Measurements from ENCODE around the gene TMEM256. TPM values are rescaled to one million over a fixed set of nuclear protein-coding genes. Genes with fewer than 3 reads are reported as not detected.

The TMEM256 gene
- total RNA-seq, 2 donors from 2014 or later: 40.1 to 51.1 TPM

DNA sequence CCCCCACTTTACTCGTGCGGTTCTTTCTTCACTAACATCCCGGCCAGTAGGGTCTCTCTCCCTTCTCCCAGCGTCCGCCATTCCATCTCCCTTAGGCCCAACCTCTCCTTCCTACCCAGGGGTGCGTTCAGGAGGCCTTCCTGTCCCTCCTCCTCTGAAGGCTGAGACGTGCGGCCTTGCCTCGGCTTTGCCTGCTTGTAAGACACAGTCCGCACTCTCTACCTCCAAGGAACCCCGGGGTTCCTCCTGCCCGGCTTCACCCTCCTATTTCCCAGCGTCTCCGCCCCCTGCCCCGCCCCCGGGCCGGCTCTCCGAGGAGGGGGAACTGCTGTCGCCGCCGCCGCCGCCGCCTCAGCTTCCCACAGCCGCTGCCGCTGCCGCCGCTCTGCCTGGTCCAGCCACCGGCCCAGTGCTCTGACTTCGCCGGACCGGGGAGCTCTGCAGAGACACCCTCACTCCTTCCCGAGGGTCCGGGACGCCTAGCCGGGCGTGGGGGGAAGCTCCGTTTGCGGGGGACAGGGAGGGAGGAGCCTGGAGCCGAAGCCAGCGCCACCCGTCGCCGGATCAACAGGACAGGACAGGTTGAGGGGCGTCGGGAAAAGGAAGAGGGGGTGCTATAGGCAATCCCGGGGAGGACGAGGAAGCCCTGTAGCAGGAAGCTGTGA, 34.2 kb upstream of the TMEM256 start:
- Mint-ChIP-seq H3K4me1 (ENCODE audit: low read depth in 2 of 2) (peaks cover 34 to 36% of the 10 kb centered on the region in 2 donors), H3K4me3 (peak overlapping the region; percentile 80), H3K27me3 (peaks cover 20 to 22% of the 10 kb centered on the region in 2 donors), H3K36me3 (no peaks in the 10 kb centered on the region), H3K27ac (peak overlapping the region in 1 of 2 donors; percentile 39), H3K9me3 (no peaks in the 10 kb centered on the region)
- no peak for DNase-seq (ENCODE audit: low spot score)
- no peak for ATAC-seq

DNA sequence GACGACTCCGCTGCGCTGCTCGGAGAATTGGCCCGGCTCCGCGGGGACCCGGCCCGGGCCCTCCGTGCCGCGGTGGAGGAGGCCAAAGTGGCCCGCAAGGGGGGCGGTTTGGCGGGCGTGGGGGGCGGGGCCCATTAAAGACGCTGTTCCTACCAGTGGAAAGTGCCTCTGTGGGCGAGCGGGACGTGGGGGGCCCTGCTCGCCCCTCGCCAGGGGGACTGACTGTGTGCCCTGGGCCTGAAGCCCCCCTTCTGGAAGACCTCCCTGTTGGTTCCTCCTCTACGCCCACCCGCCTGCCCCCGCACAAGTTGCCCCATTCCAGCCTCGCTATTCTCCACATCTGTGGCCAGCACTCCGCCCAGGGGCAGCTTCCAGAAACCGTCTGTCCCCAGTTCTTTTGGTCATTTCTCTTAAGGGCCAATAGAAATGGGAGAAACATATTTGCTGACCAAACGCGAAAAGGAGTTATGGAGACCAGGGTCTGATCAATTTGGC, 33.5 kb upstream of the TMEM256 start:
- Mint-ChIP-seq H3K36me3 (no peaks in the 10 kb centered on the region), H3K4me1 (ENCODE audit: low read depth in 2 of 2) (peaks cover 33 to 36% of the 10 kb centered on the region in 2 donors), H3K27ac (peak overlapping the region in 1 of 2 donors; percentile 18), H3K27me3 (peaks cover 18 to 20% of the 10 kb centered on the region in 2 donors), H3K4me3 (peak overlapping the region; percentile 80), H3K9me3 (no peaks in the 10 kb centered on the region)
- ATAC-seq (no peak), DNase-seq (ENCODE audit: low spot score) (no peak)

DNA sequence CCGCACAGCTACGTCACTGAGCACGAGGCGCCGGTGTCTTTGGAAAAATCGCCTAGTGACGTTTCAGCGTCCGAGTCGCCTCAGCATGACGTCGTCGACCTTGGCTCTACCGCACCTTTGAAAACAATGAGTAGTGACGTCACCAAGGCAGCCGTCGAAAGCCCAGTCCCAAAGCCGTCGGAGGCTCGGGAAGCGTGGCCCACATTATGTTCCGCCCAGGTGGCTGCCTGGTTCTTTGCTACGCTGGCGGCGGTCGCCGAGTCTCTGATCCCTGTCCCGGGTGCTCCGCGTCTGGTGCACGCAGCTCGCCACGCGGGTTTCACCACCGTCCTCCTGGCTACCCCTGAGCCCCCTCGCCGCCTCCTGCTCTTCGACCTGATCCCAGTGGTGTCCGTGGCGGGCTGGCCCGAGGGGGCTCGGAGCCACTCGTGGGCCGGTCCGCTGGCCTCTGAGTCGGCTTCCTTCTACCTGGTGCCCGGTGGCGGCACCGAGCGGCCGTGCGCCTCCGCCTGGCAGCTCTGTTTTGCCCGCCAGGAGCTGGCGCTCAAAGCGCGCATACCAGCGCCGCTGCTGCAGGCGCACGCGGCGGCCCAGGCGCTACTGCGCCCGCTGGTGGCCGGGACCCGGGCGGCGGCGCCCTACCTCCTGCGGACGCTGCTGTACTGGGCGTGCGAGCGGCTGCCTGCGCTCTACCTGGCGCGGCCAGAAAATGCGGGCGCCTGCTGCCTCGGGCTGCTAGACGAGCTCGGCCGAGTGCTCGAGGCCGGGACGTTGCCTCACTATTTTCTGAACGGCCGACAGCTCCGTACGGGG, 32.9 kb upstream of the TMEM256 start:
- Mint-ChIP-seq H3K27ac (peak overlapping the region in 1 of 2 donors; percentile 86), H3K4me1 (ENCODE audit: low read depth in 2 of 2) (peaks cover 32 to 36% of the 10 kb centered on the region in 2 donors)

DNA sequence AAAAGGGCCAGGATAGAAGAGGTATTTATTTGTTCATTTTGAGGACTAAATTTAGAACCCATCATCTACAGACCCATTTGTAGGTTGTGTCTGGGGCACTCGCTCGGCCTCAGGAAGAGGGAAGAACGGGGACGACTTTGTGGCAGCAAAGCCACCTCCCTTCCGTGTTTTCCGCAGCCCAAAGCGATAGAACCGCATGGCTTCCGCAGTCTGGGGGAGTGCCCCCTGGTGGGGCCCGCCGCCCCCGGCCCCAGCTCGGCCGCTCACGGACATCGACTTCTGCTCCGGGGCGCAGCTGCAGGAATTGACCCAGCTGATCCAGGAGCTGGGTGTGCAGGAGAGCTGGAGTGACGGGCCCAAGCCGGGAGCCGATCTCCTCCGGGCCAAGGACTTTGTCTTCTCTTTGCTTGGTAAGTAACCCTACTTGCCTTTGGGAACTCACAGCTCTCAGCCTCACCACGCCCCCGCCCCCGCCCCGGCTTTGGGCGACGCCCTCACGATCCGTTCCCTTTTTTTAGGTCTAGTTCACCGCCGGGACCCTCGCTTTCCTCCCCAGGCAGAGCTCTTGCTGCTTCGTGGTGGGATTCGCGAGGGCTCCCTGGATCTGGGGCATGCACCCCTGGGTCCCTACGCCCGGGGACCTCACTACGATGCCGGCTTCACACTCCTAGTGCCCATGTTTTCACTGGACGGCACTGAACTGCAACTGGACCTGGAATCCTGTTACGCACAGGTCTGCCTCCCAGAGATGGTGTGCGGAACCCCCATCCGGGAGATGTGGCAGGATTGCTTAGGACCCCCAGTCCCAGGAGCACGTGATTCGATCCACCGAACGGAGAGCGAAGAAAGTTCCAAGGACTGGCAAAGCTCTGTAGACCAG, 32.0 kb upstream of the TMEM256 start:
- Mint-ChIP-seq H3K27ac (peak overlapping the region; percentile 86 to 88), H3K4me3 (peak overlapping the region; percentile 94), H3K27me3 (peaks cover 11 to 13% of the 10 kb centered on the region in 2 donors), H3K9me3 (no peaks in the 10 kb centered on the region), H3K36me3 (no peaks in the 10 kb centered on the region), H3K4me1 (ENCODE audit: low read depth in 2 of 2) (peaks cover 32 to 36% of the 10 kb centered on the region in 2 donors)
- DNase-seq (ENCODE audit: low spot score): no peak
- peak; percentile 48 to 59 for ATAC-seq

More for the DNA sequence above, 32.9 kb upstream of the TMEM256 start:
- peak; percentile 82 to 83 for ATAC-seq
- peak; percentile 86 for DNase-seq (ENCODE audit: low spot score)
- Mint-ChIP-seq H3K9me3 (no peaks in the 10 kb centered on the region), H3K27me3 (peaks cover 13% of the 10 kb centered on the region in 2 donors), H3K36me3 (no peaks in the 10 kb centered on the region), H3K4me3 (peak overlapping the region; percentile 94)

DNA sequence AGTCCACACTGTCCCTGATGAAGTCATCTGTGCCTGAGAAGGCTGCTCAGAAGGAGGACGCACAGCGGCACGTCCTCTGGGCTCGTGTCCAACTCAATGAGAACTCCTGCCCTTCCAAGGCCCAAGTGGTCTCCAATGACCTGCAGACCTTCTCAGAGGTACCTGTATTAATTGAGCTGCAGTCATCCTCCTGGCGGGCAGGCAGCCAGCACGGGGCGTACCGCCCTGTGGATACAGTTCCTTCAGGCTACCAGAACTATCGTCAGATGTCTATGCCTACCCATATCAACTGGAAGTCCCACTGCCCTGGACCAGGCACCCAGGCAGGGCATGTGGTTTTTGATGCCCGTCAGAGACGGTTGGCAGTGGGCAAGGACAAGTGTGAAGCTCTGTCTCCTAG, 28.4 kb upstream of the TMEM256 start:
- H3K36me3 Mint-ChIP-seq: no peaks in the 10 kb centered on the region
- ATAC-seq (no peak), DNase-seq (ENCODE audit: low spot score) (no peak)
- H3K4me3 Mint-ChIP-seq: no peak overlapping the region
- H3K27me3 Mint-ChIP-seq: no peaks in the 10 kb centered on the region
- H3K9me3 Mint-ChIP-seq: no peaks in the 10 kb centered on the region
- H3K27ac Mint-ChIP-seq: no peak overlapping the region
- H3K4me1 Mint-ChIP-seq (ENCODE audit: low read depth in 2 of 2): peaks cover 10 to 15% of the 10 kb centered on the region in 2 donors

DNA sequence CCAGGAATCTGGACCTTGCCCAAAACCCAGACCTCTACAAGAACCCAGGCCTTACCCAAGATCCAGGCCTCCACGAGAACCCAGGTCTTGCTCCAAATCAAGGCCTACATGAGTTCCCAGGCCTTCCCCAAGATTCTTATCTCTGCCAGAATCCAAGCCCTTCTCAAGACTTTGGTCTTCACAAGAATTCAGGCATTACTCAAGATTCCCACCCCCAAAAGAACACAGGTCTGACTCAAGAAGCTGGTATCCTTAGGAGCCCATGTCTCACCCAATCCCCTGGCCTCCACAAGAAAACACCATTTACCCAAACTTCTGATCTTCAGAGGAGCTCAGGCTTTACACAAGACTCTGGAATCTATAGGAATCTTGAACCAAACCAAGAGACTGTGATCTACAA, 27.3 kb upstream of the TMEM256 start:
- no peak for DNase-seq (ENCODE audit: low spot score)
- Mint-ChIP-seq H3K36me3 (no peaks in the 10 kb centered on the region), H3K4me3 (no peak overlapping the region), H3K4me1 (ENCODE audit: low read depth in 2 of 2) (peaks cover 8 to 9% of the 10 kb centered on the region in 2 donors), H3K27ac (no peak overlapping the region), H3K27me3 (no peaks in the 10 kb centered on the region), H3K9me3 (no peaks in the 10 kb centered on the region)
- no peak for ATAC-seq

DNA sequence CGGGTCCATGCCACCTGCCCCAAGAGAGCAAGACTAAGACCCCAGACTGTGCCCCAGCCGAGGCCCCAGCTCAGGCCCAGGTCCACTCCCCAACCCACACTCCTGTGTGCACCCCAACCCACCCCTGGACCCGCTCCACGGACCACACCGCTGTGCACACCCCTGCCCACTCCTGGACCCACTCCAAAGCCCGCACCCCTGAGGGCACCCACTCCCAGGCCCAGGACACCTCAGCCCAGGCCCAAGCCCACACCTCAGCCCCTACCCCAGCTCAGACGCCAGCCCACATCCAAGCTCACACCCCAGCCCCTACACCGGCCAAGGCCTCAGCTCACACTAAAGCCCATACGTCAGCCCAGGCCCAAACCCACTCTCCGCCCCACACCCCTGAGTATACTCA, 25.8 kb upstream of the TMEM256 start:
- Mint-ChIP-seq H3K27me3 (no peaks in the 10 kb centered on the region), H3K4me1 (ENCODE audit: low read depth in 2 of 2) (no peaks in the 10 kb centered on the region), H3K36me3 (no peaks in the 10 kb centered on the region), H3K27ac (no peak overlapping the region), H3K9me3 (no peaks in the 10 kb centered on the region), H3K4me3 (no peak overlapping the region)
- DNase-seq (ENCODE audit: low spot score) (no peak), ATAC-seq (peak; percentile 18 to 49)

DNA sequence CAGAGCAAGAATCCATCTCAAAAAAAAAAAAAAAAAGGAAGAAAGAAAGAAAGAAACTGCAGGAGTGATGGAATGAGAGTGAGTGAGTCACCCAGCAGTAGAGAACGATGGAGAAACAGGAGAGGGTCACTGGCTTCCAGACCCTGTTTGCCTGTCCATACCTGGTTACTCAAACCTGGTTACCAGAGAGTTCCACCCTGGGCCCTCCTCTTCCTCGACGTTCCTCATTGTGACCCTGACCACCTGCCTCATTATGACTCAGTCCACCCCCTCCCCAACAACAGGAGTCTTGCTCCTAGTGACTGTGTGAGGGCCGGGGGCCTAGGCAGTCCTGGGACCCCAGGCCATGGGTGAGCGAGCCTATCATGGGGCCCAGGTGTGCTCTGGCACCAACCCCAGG, 24.7 kb upstream of the TMEM256 start, which contains the start of gene SPEM3:
SPEM3 (plus strand) TSS at position 301 of the 400 bp plus-strand sequence; CDS start at position 347, 46 bp downstream.
- no peaks in the 10 kb centered on the region for H3K4me1 Mint-ChIP-seq (ENCODE audit: low read depth in 2 of 2)
- no peaks in the 10 kb centered on the region for H3K9me3 Mint-ChIP-seq
- H3K27me3 Mint-ChIP-seq: no peaks in the 10 kb centered on the region
- DNase-seq (ENCODE audit: low spot score) (no peak), ATAC-seq (no peak)
- no peaks in the 10 kb centered on the region for H3K36me3 Mint-ChIP-seq
- H3K4me3 Mint-ChIP-seq: no peak within 1 kb of the TSS
- no peak within 1 kb of the TSS for H3K27ac Mint-ChIP-seq

DNA sequence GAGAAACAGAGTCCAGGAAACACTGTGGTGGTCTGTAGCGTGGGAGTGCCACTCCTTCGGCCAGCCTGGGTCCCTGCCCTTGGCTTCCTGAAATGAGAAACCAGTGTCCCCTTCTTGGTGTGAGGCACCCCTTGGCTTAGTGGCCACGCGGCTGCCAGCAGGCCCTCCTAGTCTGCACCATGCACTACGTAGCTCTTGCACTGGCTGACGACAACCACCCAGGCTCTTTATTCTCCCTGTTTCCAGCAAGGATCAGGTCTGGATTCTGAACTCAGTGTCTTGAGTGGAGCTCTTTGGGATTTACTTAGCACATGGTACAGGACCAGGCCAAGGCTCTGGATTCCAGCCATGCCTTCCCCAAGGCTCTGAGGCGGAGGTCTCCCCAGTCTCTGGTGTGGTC, 23.7 kb upstream of the TMEM256 start:
- no peaks in the 10 kb centered on the region for H3K36me3 Mint-ChIP-seq
- no peaks in the 10 kb centered on the region for H3K9me3 Mint-ChIP-seq
- no peak overlapping the region for H3K4me3 Mint-ChIP-seq
- DNase-seq (ENCODE audit: low spot score) (no peak), ATAC-seq (no peak)
- H3K27me3 Mint-ChIP-seq: no peaks in the 10 kb centered on the region
- no peak overlapping the region for H3K27ac Mint-ChIP-seq
- H3K4me1 Mint-ChIP-seq (ENCODE audit: low read depth in 2 of 2): no peaks in the 10 kb centered on the region

DNA sequence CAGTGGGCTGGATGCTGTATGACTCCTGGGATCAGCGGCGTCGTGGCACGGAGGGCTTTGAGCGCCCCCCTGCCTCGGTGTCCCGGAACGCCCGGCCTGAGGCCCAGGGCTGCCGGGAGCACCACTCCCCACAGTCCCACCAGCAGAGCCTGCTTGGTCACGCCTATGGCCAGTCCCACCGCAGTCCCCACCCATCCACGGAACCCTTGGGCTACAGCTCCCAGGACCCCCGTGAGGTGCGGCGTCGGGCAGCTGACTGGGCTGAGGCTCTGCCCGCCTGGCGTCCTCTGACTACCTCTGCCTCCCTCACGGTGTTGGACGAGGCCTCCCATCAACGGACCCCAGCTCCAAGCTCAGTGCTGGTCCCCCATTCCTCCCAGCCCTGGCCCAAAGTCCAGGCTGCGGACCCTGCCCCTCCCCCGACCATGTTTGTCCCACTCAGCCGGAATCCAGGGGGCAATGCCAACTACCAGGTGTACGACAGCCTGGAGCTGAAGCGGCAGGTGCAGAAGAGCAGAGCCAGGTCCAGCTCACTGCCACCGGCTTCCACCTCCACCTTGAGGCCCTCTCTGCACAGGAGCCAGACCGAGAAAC, 23.1 kb upstream of the TMEM256 start:
- Mint-ChIP-seq H3K4me1 (ENCODE audit: low read depth in 2 of 2) (no peaks in the 10 kb centered on the region), H3K4me3 (no peak overlapping the region), H3K9me3 (no peaks in the 10 kb centered on the region), H3K27ac (no peak overlapping the region), H3K27me3 (no peaks in the 10 kb centered on the region), H3K36me3 (no peaks in the 10 kb centered on the region)
- DNase-seq (ENCODE audit: low spot score) (no peak), ATAC-seq (no peak)

DNA sequence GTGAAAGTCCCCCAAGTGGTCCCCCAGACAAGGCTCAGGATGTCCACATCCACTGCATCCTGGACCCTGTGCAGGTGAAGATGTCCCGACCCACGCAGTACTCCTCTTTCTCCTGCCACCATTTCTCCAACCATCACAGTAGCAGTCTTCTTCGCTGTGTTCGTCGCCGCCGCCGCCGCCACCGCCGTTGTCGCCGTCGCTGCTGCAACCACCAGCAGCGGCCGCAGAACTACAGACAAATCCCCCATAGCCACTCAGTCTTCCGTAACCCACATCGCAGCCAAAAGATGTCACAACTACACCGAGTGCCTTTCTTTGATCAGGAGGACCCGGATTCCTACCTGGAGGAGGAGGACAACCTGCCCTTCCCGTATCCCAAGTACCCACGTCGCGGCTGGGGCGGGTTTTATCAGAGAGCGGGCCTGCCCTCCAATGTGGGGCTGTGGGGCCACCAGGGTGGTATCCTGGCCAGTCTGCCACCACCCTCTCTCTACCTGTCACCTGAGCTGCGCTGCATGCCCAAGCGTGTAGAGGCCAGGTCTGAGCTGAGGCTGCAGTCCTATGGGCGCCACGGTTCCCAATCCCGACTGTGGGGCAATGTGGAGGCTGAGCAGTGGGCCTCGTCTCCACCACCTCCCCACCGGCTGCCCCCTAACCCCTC, 22.4 kb upstream of the TMEM256 start:
- no peaks in the 10 kb centered on the region for H3K4me1 Mint-ChIP-seq (ENCODE audit: low read depth in 2 of 2)
- H3K27me3 Mint-ChIP-seq: no peaks in the 10 kb centered on the region
- DNase-seq (ENCODE audit: low spot score): no peak
- no peak overlapping the region for H3K4me3 Mint-ChIP-seq
- no peak overlapping the region for H3K27ac Mint-ChIP-seq
- H3K36me3 Mint-ChIP-seq: no peaks in the 10 kb centered on the region
- H3K9me3 Mint-ChIP-seq: no peaks in the 10 kb centered on the region
- no peak for ATAC-seq

DNA sequence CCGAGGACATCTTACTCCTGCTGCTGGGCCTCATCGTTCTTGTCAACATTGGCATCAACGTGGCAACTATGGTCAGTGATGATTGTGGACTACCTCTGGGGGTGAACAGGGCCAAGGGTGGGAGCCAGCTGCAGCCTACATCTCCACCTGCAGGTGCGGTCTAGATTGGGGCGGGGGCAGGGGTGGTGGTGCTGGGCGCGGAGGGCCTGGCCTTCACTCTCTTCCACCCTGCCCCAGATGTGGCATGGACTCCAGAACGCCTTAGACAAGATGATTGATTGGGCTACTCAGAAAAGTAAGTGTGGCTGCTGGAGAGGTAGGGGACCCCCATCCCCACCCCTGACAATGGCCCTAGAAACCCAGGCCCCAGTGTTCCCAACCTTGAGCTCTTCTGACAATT, 21.9 kb upstream of the TMEM256 start:
- Mint-ChIP-seq H3K27me3 (no peaks in the 10 kb centered on the region), H3K36me3 (no peaks in the 10 kb centered on the region), H3K4me1 (ENCODE audit: low read depth in 2 of 2) (no peaks in the 10 kb centered on the region), H3K4me3 (no peak overlapping the region), H3K9me3 (no peaks in the 10 kb centered on the region), H3K27ac (no peak overlapping the region)
- no peak for DNase-seq (ENCODE audit: low spot score)
- ATAC-seq: no peak

DNA sequence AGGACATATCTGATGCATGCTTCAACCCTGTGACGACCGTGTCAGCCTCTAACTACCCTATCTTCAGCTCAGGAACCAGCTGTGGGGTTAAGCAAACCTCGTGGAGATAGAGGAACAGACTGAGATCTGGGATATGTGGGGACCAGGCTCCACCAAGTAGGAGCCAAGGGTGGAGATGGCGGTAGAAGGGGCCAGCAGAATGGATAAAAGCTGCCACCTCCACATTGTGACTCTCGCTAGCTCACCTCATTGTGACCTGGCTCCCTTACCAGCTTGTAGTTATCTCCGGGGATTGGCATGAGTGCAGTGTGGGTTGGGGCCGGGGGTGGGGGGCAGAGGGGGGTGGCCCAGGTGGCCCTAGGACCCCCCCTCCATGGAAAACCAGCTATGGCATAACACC, 21.4 kb upstream of the TMEM256 start, which contains the start of gene SPEM2:
SPEM2 (plus strand) TSS at position 301 of the 400 bp plus-strand sequence; CDS start at position 374, 73 bp downstream.
- ATAC-seq (no peak), DNase-seq (ENCODE audit: low spot score) (no peak)
- no peaks in the 10 kb centered on the region for H3K27me3 Mint-ChIP-seq
- H3K4me1 Mint-ChIP-seq (ENCODE audit: low read depth in 2 of 2): no peaks in the 10 kb centered on the region
- H3K9me3 Mint-ChIP-seq: no peaks in the 10 kb centered on the region
- H3K27ac Mint-ChIP-seq: no peak within 1 kb of the TSS
- no peaks in the 10 kb centered on the region for H3K36me3 Mint-ChIP-seq
- no peak within 1 kb of the TSS for H3K4me3 Mint-ChIP-seq
